Measurements from ENCODE around the gene CDH23.

DNA sequence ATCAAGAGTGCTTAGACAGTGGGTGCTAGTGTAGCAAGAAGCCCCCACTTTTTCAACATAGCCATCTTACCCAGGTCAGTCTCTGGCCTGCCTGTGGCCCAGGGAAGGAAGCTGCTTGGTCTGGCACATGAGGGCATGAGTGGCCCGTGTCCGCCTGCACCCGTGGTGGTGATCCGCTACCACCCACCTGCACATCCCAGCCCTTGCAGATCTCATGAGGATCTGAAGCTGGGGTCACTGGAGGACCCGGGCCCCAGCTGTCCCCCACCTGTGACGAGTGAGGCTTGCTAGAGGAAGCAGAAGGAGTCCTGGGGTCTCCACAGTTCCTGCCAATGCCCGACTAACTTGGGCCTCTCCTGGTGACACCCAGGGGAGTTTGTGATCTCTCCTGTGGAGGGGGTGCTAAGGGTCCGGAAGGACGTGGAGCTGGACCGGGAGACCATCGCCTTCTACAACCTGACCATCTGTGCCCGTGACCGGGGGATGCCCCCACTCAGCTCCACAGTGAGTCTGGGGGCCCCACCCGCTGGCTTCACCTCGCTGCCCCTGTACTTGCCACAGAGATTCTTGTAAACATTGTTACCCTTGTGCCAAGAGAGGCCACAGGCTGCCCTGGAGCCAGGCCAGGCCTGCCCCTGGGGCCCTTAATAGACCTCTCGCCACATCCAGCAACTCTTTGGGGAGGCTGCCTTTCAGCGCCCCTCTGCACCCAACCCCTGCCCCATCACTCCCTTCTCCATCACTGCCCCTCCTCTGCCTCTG is 387.4 kb downstream of the CDH23 start:
- TF ChIP-seq, protein P1, sequence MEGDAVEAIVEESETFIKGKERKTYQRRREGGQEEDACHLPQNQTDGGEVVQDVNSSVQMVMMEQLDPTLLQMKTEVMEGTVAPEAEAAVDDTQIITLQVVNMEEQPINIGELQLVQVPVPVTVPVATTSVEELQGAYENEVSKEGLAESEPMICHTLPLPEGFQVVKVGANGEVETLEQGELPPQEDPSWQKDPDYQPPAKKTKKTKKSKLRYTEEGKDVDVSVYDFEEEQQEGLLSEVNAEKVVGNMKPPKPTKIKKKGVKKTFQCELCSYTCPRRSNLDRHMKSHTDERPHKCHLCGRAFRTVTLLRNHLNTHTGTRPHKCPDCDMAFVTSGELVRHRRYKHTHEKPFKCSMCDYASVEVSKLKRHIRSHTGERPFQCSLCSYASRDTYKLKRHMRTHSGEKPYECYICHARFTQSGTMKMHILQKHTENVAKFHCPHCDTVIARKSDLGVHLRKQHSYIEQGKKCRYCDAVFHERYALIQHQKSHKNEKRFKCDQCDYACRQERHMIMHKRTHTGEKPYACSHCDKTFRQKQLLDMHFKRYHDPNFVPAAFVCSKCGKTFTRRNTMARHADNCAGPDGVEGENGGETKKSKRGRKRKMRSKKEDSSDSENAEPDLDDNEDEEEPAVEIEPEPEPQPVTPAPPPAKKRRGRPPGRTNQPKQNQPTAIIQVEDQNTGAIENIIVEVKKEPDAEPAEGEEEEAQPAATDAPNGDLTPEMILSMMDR (conservative IDR thresholded peaks at IDR 0.05 in 1 of 2, IDR thresholded peaks at IDR 0.05 in 1 of 2; ENCODE audit: low read depth in 1 of 2, low read length in 2 of 2), result no peak
- TF ChIP-seq EZH2 (IDR thresholded peaks at IDR 0.05; ENCODE audit: low read length, missing control alignments), result no peak

Measured in fibroblast of lung (primary cell).